Endothelial cell of umbilical vein (primary cell): ENCODE data around the gene ANKRD34B. TPM values are rescaled to one million over a fixed set of nuclear protein-coding genes. Genes with fewer than 3 reads are reported as not detected.

Source experiments
- BruUV-seq: library from RNA; stranded (reverse); fragments of 400-500 nt; replicated peaks from 2 replicates; lab custom pipeline; 2021; lab: Mats Ljungman, UMichigan
- CTCF ChIA-PET: fragments of 300-600, 350-600 bp; sonication (Branson Sonifier 250); formaldehyde crosslinking; loops from one replicate; lab custom pipeline; 2021; ENCODE audit warnings: antibody characterized with exemption, inconsistent platforms; lab: Charles Lee
- POLR2A ChIA-PET: fragments of 300-600, 350-600 bp; sonication (Branson Sonifier 250); formaldehyde crosslinking; loops from one replicate; lab custom pipeline; 2021; ENCODE audit warnings: antibody characterized with exemption, inconsistent platforms; lab: Charles Lee
- DNase-seq: peaks from one replicate; pipeline ENCODE4 v3.0.0-alpha.2; 2011; ENCODE audit warnings: low read depth, low spot score
- FAIRE-seq: peaks from 2 replicates; lab custom pipeline; 2011; peaks lifted over from hg19 to GRCh38; lab: Jason Lieb, UNC
- H2AFZ ChIP-seq: 2 replicates; pipeline ENCODE4 v1.6.0; 2012; ENCODE audit warnings: low read depth, low read length, control low read depth, inconsistent platforms
- H3K27ac ChIP-seq: 2 replicates; pipeline ENCODE4 v1.5.1; 2011; ENCODE audit warnings: low read depth, mild to moderate bottlenecking, control low read depth, low read length, moderate library complexity; ENCODE audit not compliant: insufficient read depth
- H3K27me3 ChIP-seq, 2 experiments: 2 replicates each; pipeline versions ENCODE4 v1.6.0 to v1.6.1; 2011; ENCODE audit warnings: low read length in 2 of 2, mixed read lengths in 1 of 2; ENCODE audit not compliant: control insufficient read depth in 2 of 2, insufficient read depth in 2 of 2
- H3K36me3 ChIP-seq, 2 experiments: 2 replicates in 1 of 2; 3 replicates in 1 of 2; pipeline ENCODE4 v1.5.1; 2011; ENCODE audit warnings: low read length in 2 of 2, mild to moderate bottlenecking in 1 of 2, moderate library complexity in 1 of 2; ENCODE audit not compliant: control insufficient read depth in 2 of 2, insufficient read depth in 2 of 2; ENCODE audit errors: extremely low read depth in 1 of 2
- H3K4me1 ChIP-seq: 3 replicates; pipeline ENCODE4 v1.5.1; 2011; ENCODE audit warnings: mild to moderate bottlenecking, low read length; ENCODE audit not compliant: control insufficient read depth, insufficient read depth; ENCODE audit errors: extremely low read depth
- H3K4me2 ChIP-seq: 2 replicates; pipeline ENCODE4 v1.6.1; 2011; ENCODE audit warnings: low read length, control low read depth, mixed read lengths; ENCODE audit not compliant: insufficient read depth
- H3K4me3 ChIP-seq, 3 experiments: fragments of 200-600 bp in 1 of 3; sonication (generic), shearing (Covaris generic) in 1 of 3; replicated peaks in 1 of 3; 2 replicates each; pipeline ENCODE4 v1.5.1; 2011 to 2016; ENCODE audit warnings: control low read depth in 3 of 3, low read length in 3 of 3, mild to moderate bottlenecking in 2 of 3, inconsistent platforms in 1 of 3, low read depth in 1 of 3, moderate library complexity in 1 of 3; ENCODE audit not compliant: insufficient read depth in 1 of 3
- H3K79me2 ChIP-seq: 2 replicates; pipeline ENCODE4 v1.6.0; 2012; ENCODE audit warnings: low read length, inconsistent platforms; ENCODE audit not compliant: control insufficient read depth, insufficient read depth
- H3K9ac ChIP-seq: replicated peaks from 2 replicates; pipeline ENCODE3; 2011; ENCODE audit warnings: low read length, control low read depth; ENCODE audit not compliant: insufficient read depth; ENCODE audit errors: extremely low read depth
- H3K9me1 ChIP-seq: replicated peaks from 3 replicates; pipeline ENCODE4 v1.6.0; 2011; ENCODE audit warnings: mild to moderate bottlenecking, low read length; ENCODE audit not compliant: control insufficient read depth, insufficient read depth; ENCODE audit errors: extremely low read depth
- H3K9me3 ChIP-seq: replicated peaks from 2 replicates; pipeline ENCODE4 v1.5.1; 2012; ENCODE audit warnings: low read length, inconsistent platforms; ENCODE audit not compliant: control insufficient read depth, insufficient read depth
- H4K20me1 ChIP-seq: replicated peaks from 2 replicates; pipeline ENCODE3; 2011; ENCODE audit warnings: mild to moderate bottlenecking, low read length; ENCODE audit not compliant: control insufficient read depth, insufficient read depth; ENCODE audit errors: extremely low read depth
- CTCF ChIP-seq, 2 donors: IDR thresholded peaks; 1 replicate in 1 of 2; 2 replicates in 1 of 2; pipeline ENCODE4 v1.5.1; 2011; ENCODE audit warnings: low read length in 2 of 2, mild to moderate bottlenecking in 2 of 2, moderate library complexity in 2 of 2, control low read depth in 1 of 2, inconsistent platforms in 1 of 2, low read depth in 1 of 2; ENCODE audit not compliant: insufficient read depth in 1 of 2; ENCODE audit errors: extremely low read depth in 1 of 2
- EZH2 ChIP-seq: IDR thresholded peaks from 2 replicates; pipeline ENCODE4 v1.6.1; 2012; ENCODE audit warnings: borderline replicate concordance, low read depth, mild to moderate bottlenecking, moderate library complexity, low read length, inconsistent platforms; ENCODE audit not compliant: severe bottlenecking
- FOS ChIP-seq: IDR thresholded peaks from 2 replicates; pipeline ENCODE4 v1.6.1; 2011; ENCODE audit warnings: mild to moderate bottlenecking, low read length, moderate library complexity, borderline replicate concordance; ENCODE audit not compliant: insufficient read depth
- GATA2 ChIP-seq: IDR thresholded peaks from 2 replicates; pipeline ENCODE4 v1.7.0; 2011; ENCODE audit warnings: low read depth, mild to moderate bottlenecking, moderate library complexity, mixed read lengths, low read length; ENCODE audit not compliant: insufficient read length, insufficient read depth
- JUN ChIP-seq: IDR thresholded peaks from 2 replicates; pipeline ENCODE4 v1.6.1; 2011; ENCODE audit warnings: borderline replicate concordance, low read depth; ENCODE audit not compliant: insufficient read length, insufficient read depth
- MYC ChIP-seq: IDR thresholded peaks from one replicate; pipeline ENCODE4 v1.6.1; 2011; ENCODE audit warnings: mild to moderate bottlenecking, low read depth, low read length
- POLR2A ChIP-seq: IDR thresholded peaks from 2 replicates; pipeline ENCODE4 v1.6.1; 2012; ENCODE audit warnings: low read depth, mild to moderate bottlenecking, control low read depth, low read length
- POLR2AphosphoS5 ChIP-seq: IDR thresholded peaks from 2 replicates; pipeline ENCODE4 v1.6.1; 2012; ENCODE audit warnings: low read depth, mild to moderate bottlenecking, control low read depth, low read length, moderate library complexity; ENCODE audit not compliant: insufficient read depth
- dilution Hi-C: fragments of 300-500 bp; cut with MboI; formaldehyde crosslinking; loops from one replicate; pipeline ENCODE4 v1.15.0; 2019; ENCODE audit warnings: low sequenced_read_pairs; ENCODE audit not compliant: extremely low pct_ligation_motif_present
- intact Hi-C: fragments of 100-400 bp; cut with micrococcal nuclease; formaldehyde crosslinking; loops from one replicate; pipeline ENCODE4 v1.10.0; 2022
- polyA plus RNA-seq, 4 experiments: library from polyadenylated mRNA; depleted of rRNA in 3 of 4; stranded (reverse) in 3 of 4; unstranded in 1 of 4; fragments of >200 nt; gene quantifications; 2 replicates each; pipeline versions ENCODE4 v1.2.1 to v1.2.3, GENCODE V29; 2011 to 2012; ENCODE audit warnings: missing spikeins in 1 of 4
- total RNA-seq: library from RNA; stranded (reverse); gene quantifications from 2 replicates; pipeline ENCODE4 v1.2.3, GENCODE V29; 2021
- TF ChIP-seq, protein P1 (sequence below): IDR thresholded peaks from 2 replicates; pipeline ENCODE4 v1.6.1; 2011; ENCODE audit not compliant: insufficient read depth, insufficient read length

The ANKRD34B gene
- total and polyA plus RNA-seq, 2 donors (not counting 3 experiments of a cell fraction or from before 2014, with no cell fraction given): not detected

DNA sequence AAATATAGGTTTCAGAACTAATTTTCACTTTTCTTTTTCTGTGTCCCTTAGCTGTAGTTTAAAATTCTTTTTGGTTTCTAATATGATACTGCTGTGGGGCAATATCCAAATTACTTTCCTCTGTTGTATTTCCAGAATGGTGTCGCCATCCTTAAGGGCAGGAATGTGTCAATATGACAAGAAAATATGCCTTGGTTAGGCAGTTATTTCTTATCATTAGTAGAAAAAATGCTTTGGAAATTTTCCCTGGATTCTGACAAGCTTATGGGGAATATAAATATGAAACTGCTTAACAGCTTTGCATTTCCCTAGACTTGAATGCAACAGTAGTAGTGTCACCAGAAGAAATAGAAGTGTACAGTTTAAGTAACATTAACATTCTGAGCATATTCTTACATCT, 29.4 kb downstream of the ANKRD34B start:
- no peaks in the 10 kb centered on the region for H3K4me1 ChIP-seq
- intact Hi-C loops: no loop called here
- H3K79me2 ChIP-seq: no peaks in the 10 kb centered on the region
- dilution Hi-C loops: no loop called here
- H3K27ac ChIP-seq: no peak overlapping the region
- H3K4me2 ChIP-seq: no peak overlapping the region
- CTCF ChIA-PET: interaction anchor here (1.1 kb wide), 1 partner anchor 59 kb away, joined by 5 read pairs; no protein-coding TSS in a partner anchor
- no peak for TF ChIP-seq POLR2AphosphoS5
- TF ChIP-seq CTCF (IDR thresholded peaks at IDR 0.05; ENCODE audit: extremely low read depth in 1 of 2, insufficient read depth in 1 of 2, low read depth in 1 of 2, low read length in 2 of 2): no peak
- TF ChIP-seq POLR2A: no peak
- TF ChIP-seq GATA2: no peak
- TF ChIP-seq EZH2: no peak
- no peak for TF ChIP-seq MYC
- TF ChIP-seq, protein P1, sequence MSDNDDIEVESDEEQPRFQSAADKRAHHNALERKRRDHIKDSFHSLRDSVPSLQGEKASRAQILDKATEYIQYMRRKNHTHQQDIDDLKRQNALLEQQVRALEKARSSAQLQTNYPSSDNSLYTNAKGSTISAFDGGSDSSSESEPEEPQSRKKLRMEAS: no peak
- no peak for TF ChIP-seq FOS
- no peak for TF ChIP-seq JUN
- no peaks in the 10 kb centered on the region for H3K9me1 ChIP-seq
- H3K9ac ChIP-seq: no peak overlapping the region
- peaks cover 0 to 1% of the 10 kb centered on the region in 2 experiments for H3K27me3 ChIP-seq
- DNase-seq (no peak), FAIRE-seq (no peak)
- no peak overlapping the region for H3K4me3 ChIP-seq
- BruUV-seq: no TSS peak
- no peaks in the 10 kb centered on the region for H3K36me3 ChIP-seq
- H4K20me1 ChIP-seq: no peaks in the 10 kb centered on the region
- no peak overlapping the region for H2AFZ ChIP-seq
- POLR2A ChIA-PET: no interaction called here
- H3K9me3 ChIP-seq: no peaks in the 10 kb centered on the region
